COLO829 (cell line): ENCODE measurements around the gene PI16.

Experiments
- DNase-seq: peaks from one replicate; pipeline ENCODE4 v3.0.0; 2012; ENCODE audit warnings: low spot score

The PI16 gene

GRCh38 chr6:36954262-36954931 lies at the start of gene PI16:
TSS of gene PI16 (plus strand) at chr6:36954738. CDS start at chr6:36954761, 23 bp downstream.
- no peak for DNase-seq

GRCh38 chr6:36904851-36905393 lies 49.6 kb upstream of the PI16 start:
- DNase-seq = no peak

GRCh38 chr6:36906539-36907325 lies 47.8 kb upstream of the PI16 start:
- DNase-seq = no peak

GRCh38 chr6:36907781-36908180 lies 46.8 kb upstream of the PI16 start:
- no peak for DNase-seq

- no peak for DNase-seq
These were observed 45.8 kb upstream of the PI16 start for GRCh38 chr6:36908747-36909146.

- DNase-seq = no peak
These were observed 42.5 kb upstream of the PI16 start for GRCh38 chr6:36912030-36912454.

- DNase-seq = no peak
These were observed 42.0 kb upstream of the PI16 start for GRCh38 chr6:36912586-36912985.

GRCh38 chr6:36913082-36913481 lies 41.5 kb upstream of the PI16 start:
- DNase-seq = no peak

GRCh38 chr6:36914227-36914794 lies 40.2 kb upstream of the PI16 start:
- peak; percentile 34 for DNase-seq

GRCh38 chr6:36915599-36915998 lies 38.9 kb upstream of the PI16 start:
- DNase-seq = no peak

GRCh38 chr6:36916126-36916525 lies 38.4 kb upstream of the PI16 start:
- DNase-seq = no peak

- DNase-seq = no peak
These were observed 36.9 kb upstream of the PI16 start for GRCh38 chr6:36917541-36918193.

- DNase-seq = no peak
These were observed 34.5 kb upstream of the PI16 start for GRCh38 chr6:36920049-36920448.

GRCh38 chr6:36920546-36920945 lies 34.0 kb upstream of the PI16 start:
- no peak for DNase-seq

- no peak for DNase-seq
These were observed 30.4 kb upstream of the PI16 start for GRCh38 chr6:36924131-36924530.

- no peak for DNase-seq
These were observed 29.7 kb upstream of the PI16 start for GRCh38 chr6:36924778-36925374.

- DNase-seq = no peak
These were observed 28.7 kb upstream of the PI16 start for GRCh38 chr6:36925809-36926208.

- DNase-seq = no peak
These were observed 27.6 kb upstream of the PI16 start for GRCh38 chr6:36926708-36927513.

GRCh38 chr6:36927691-36928546 lies 26.6 kb upstream of the PI16 start:
- no peak for DNase-seq

- DNase-seq = no peak
These were observed 26.0 kb upstream of the PI16 start for GRCh38 chr6:36928547-36928918.
